HG03060 (cell line): ENCODE results near the gene C19orf73.
"Not testable (repeated sequence)": the region's sequence is repeated elsewhere in the genome, so short reads cannot be mapped to it uniquely, and the experiment has no call there.

Experiments used
- ATAC-seq: cut with Tn5 transposase; IDR thresholded peaks from one replicate; pipeline ENCODE4 v1.9.1; 2021; ENCODE audit warnings: low read depth, moderate number of reproducible peaks; ENCODE audit not compliant: unreplicated experiment

Gene C19orf73

DNA sequence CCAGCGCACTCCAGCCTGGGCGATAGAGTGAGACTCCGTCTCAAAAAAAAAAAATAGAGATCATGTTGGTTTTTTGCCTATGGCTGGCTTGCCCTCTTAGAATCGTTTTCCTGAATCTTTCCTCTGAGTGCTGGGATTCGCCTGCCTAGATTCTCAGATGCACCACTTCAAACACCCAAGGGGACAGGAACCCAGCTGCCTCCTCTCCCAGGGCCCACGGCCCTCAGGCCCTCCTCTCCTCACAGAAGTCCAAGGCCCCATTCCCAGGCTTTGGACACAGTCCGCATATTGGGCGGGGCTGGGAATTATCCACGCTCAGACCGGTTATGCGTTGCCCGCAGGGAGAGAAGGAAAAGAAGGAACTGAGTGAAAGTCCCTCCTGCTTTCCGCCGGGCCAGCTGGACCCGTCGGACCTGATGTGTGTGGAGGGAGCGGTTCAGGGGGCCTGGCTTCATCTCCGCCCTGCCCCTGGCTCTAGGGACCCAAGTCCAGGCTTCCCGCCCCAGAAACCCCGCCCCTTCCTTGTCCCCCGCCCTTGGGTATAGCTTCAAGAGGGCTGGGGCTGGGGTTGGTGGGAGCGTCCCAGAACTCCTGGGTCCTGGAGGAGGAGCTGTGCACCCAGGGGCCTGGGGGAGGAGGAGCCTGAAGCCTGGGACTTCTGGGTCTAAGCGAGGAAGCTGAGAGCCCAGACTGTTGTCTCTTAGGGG lies 6.2 kb upstream of the C19orf73 start:
- no peak for ATAC-seq

DNA sequence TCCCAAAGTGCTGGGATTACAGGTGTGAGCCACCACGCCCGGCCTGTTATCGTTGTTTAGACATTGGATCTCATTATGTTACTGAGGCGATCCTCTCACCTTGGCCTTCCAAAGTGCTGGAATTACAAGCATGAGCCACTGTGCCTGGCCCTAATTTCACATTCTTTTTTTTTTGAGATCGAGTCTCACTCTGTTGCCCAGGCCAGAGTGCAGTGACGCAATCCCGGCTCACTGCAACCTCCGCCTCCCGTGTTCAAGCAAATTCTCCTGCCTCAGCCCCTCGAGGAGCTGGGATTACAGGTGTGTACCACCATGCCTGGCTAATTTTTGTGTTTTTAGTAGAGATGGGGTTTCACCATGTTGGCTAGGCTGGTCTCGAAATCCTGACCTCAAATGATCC lies 4.3 kb upstream of the C19orf73 start:
- ATAC-seq: not testable (repeated sequence)

DNA sequence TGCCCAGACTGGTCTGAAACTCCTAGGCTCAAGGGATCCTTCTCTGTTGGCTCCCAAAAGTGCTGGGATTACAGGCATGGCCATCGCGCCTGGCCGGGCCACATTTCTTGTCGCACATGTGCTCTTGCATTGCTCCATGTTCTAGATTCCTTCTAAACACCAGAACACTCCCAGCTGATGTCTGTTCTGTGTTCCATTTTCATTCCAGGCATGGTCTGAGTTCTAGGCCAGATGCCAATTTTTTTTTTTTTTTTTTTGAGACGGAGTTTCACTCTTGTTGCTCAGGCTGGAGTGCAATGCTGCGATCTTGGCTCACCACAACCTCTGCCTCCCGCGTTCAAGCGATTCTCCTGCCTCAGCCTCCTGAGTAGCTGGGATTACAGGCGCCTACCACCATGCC lies 2.9 kb upstream of the C19orf73 start:
- ATAC-seq: not testable (repeated sequence)

DNA sequence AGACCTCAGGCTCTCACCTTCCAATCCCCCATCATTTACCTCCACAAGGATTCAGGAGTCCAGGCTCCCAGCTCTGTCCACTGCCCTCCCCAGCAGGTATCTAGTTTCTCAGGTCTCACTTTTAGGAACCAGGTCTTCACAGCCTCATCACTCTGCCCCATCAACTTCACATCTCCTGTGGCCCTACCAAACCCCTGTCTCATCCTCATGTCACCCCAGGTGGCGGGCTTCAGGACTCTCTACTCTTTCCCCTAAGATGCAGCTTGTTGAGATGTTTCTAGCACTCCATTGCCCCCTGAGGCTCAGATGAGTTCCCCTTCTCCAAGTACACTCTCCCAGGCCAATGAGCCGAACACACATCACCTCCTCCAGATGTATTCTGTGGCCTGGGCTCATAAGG lies 1.9 kb upstream of the C19orf73 start:
- no peak for ATAC-seq

DNA sequence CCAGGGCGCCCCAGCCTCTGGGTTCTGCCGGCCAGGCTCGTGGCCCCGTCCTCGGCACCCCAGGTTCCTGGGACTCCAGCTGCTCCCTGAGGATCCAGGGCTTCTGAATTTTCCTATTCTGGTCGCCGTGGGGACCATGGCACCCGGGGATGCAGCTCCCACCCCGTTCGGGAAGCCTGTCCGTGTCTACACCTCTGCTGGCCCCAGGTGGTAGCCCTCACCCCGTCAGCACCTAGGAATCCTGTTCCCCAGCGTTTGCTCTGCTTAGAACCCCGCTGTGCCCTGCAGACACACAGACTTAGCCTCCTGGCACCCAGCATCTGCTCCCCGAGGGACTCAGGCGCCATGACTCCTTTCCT lies 1.4 kb upstream of the C19orf73 start:
- ATAC-seq: no peak

DNA sequence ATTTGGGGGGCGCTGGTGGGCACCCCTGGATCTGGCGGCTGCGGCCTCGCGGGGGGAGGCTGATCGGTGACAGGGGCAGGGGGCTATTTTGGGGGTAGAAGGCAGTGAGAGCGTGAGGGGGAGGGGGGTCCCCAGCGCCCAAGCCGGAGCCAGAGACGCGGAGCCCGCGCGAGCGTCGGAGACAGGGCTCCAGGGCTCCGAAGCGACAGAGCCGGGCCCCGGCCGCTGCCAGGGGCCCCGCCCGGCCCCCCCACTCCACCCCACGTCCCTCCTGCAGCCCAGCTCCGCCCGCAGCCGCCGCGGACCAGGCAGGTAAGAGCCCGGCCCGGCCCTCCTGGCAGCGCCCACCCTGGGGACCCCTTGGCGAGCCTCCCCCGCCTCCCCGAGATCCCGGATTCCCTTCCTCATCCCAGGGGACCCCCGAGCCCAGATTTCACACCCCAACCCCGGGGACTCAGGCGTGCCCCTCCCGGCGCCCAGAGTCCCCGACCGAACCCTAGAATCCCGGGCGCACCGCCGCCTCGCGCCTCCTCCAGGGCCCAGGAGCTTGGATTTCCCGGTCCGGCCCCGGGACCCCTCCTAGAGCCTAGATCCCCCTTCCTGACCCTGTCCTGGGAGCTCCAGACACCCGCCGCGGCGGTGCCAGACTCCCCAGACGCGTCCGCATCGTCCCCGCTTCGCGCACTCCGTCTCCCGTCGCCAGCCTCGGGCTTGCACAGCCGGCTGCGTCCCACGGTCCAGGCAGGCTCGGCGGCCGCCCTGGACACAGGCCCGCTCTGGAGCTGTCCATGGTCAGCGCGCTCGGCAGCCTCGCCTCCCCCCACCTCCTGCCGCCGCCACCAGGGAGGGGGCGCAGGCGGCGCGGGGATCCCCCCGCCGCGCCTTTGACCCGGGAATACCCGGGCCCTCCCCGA lies 725 bp upstream of the C19orf73 start, which contains the start of gene PPFIA3:
Gene PPFIA3 (plus strand): TSS at position 134 of the 914 bp plus-strand sequence. CDS start 8,330 bp downstream, outside the sequence.
- no peak for ATAC-seq

DNA sequence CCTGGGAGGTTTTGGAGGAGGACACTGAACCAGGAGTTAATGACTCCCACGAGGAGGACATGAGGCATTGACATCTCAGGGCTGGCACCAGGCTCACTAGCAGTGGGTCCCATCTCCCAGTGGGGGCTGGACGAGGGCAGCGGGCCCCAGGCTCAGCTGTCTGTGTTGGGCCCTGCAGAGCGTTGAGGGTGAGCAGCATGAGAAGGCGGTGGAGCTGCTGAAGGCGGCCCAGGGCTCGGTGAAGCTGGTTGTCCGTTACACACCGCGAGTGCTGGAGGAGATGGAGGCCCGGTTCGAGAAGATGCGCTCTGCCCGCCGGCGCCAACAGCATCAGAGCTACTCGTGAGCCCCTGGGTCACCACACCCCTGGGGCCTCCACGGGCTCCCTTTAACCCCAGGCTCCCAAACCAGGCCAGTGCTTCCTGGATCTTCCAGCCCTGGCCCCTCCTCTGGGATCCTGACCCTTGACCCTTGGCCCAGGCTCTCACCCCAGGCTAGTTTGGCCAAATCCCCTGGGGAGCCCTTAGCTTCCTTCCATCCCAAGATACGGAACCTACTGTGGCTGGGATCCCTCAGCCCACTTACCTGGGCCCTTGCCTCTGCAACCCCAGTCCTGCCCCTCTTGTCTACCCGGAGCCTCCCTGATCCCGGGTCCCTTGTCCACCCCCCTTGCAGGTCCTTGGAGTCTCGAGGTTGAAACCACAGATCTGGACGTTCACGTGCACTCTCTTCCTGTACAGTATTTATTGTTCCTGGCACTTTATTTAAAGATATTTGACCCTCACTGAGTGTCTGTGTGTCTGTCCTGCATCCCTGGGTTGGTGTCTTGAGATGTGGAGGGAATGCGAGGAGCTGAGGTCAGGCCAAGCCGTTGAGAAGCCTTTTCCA lies 1.0 kb downstream of the C19orf73 start:
- ATAC-seq: no peak

DNA sequence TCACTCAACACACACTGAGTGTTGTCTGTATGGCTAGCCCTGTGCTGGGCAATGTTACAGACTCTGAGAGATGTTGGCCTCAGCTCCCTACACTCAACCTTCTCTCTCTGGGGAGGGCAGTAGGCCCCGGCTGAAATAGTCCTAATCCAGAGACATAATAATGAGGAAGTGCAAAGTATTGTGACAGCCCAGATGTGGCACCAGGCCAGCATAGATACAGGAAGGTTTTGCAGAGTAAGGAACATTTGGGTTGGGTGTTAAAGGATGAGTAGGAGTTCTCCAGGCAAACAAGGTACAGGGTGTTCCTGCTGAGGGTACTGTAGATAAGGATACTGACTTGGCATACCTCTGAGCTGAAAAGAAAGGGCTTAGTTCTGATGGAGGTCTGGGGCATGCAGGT lies 2.4 kb downstream of the C19orf73 start:
- no peak for ATAC-seq

DNA sequence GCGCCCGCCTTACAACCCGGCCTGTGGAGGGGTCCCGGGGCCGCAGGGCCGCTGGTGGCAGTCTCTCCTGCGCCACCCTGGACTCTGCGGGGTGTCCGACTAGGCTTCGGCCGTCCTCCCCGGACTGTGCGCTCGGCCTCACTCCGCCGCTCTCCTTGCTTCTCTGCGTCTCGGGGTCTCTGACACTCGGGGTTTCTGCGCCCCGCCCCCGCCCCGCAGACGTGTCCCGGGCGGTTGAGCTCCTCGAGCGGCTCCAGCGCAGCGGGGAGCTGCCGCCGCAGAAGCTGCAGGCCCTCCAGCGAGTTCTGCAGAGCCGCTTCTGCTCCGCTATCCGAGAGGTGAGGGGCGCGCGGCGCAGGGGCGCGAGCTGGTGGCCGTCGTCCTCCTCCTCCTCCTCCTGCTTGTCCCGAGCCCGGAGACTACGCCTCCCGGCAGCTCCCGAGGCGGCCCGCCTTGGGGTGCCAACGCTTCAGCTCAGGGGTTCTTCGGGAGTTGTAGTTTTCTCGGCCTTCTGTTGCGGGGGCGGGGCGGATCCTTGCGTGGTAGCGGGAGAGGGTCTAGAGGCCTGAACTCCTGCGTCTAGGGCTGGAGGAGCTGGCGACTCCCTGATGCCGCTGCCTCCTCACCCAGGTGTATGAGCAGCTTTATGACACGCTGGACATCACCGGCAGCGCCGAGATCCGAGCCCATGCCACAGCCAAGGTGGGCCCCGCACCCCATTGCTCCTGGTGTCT lies 4.1 kb downstream of the C19orf73 start:
- no peak for ATAC-seq

DNA sequence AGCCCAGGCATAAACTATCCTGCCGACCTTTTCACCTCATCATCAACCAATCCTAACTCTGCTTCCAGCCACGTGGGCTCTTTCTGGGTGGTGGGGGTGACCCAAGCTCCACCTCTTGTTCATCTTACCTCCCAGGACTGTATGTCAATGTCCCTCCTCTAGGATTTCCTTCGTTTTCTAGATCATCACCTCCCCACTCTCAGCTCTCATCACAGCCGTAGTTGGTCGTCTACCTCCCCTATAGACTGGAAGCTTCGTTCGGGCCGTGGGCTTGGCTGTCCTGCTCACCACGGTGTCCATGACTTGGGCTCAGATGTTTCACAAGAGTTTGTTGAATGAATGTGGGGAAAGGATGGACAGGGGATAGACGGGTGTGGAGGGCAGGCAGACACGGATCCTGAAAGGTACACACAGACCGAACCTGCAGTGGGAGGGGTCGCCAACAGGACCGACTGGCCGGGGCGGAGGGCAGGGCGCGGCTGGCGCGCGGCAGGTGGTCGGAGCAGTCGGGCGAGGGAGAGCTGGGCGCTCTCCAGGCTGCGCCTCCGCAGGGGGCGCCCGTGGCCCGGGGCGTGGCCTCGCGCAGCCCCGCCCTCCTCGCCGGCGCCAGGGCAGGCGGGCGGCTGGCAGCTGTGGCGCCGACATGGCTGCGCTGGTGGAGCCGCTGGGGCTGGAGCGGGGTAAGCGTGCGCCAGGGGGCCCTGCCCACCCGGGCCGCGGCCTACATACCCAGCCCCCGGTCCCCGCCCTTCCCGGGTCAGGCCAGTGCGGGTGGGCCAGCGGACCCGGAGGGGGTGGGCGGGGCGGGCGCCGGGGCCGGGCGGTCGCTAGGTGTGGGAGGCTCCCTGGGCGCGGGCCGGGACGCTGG lies 4.9 kb downstream of the C19orf73 start, which contains the start of gene LIN7B:
Gene LIN7B (plus strand): TSS at position 609 of the 868 bp plus-strand sequence. CDS start 35 bp downstream, at position 644.
- no peak for ATAC-seq

DNA sequence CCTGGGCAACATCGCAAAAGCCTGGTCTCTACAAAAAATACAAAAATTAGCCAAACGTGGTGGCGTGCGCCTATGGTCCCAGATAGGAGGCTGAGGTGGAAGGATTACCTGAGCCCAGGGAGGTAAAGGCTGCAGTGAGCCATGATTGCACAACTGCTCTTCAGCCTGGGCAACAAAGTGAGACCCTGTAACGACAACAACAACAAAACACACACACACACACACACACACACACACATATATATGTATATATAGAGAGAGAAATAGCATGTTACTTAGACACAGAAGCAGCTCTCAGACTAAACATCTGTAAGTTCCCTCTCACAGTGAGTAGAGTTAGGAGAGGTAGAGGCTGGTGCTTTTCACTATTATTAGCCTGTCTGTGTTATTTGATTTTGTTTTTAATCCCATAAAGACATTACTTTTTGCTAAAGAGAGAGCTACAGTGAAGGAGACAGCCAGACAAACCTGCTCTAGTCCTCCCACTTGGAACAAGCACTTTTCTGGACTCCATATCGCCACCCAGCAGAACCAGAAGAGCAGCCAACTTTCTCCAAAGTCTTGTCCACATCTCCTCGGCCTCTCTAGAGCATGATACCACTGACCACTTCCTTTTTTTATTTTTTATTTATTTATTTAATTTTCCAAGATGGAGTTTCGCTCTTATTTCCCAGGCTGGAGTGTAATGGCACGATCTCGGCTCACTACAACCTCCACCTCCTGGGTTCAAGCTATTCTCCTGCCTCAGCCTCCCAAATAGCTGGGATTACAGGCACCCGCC lies 7.5 kb downstream of the C19orf73 start:
- no peak for ATAC-seq

DNA sequence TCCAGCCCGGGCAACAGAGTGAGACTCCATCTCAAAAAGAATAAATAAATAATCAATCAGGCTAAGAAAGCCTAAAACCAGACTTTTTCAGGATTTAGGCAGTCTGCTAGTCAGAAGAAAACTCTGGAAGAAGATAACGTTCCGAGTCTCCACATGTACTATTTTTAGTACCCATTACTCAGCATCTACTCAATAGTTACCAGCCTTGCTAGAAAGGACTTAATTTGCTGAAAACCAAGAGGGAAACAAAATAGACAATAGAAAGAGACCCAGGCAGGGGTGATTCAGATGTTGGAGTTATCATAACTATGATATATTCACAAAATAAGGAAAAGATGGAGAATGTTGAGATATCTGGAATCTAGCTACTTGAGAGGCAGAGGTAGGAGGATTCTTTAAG lies 8.4 kb downstream of the C19orf73 start:
- ATAC-seq: no peak

DNA sequence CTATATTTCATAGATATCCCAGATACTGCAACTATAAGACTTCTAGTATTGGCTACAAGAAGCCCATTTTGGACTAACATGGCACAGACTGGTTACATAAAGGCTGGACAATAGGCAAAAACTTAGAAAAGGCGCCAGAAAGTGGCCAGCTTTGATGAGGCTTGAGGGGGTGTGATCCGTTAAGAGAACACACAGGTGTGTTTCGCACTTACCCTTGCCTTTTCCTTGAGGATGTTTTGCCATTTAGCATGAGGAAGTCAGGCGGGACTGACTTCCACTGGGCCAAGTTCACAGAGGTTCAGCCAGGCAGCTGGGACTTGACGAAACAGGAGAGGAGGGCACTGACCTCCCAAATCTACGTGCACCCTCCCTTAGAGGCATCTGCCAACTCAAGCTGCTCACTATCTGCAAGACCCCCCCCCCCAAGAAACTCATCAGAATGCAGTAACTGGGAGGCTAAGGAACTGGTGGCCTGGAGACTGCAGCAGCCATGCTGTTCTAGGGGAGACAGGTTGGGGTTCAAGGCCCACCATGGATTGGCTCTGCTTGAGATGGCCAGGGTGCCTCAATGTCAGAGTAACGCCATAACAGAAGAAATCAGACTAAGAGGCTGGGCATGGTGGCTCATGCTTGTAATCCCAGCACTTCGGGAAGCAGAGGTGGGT lies 9.2 kb downstream of the C19orf73 start:
- ATAC-seq: no peak

DNA sequence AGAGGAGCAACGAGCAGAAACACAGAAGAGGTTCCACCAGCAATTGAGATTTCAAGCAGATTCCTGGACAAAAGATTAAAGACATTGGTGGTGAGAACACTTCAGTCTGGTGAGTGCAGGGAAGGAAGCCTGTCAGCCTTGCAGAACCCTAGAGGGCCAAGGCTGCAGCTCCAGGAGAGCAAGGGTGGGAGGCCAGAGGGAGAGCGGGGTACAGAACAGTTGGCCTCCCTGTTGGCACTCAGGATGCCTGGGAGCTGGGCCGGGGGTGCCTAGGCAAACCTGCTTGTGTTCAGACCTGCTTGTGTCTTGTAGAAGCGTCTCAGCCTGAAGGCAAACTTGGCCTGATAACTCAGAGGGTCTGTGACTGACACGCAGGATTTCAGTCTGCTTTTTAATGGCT lies 9.9 kb downstream of the C19orf73 start:
- ATAC-seq: no peak

DNA sequence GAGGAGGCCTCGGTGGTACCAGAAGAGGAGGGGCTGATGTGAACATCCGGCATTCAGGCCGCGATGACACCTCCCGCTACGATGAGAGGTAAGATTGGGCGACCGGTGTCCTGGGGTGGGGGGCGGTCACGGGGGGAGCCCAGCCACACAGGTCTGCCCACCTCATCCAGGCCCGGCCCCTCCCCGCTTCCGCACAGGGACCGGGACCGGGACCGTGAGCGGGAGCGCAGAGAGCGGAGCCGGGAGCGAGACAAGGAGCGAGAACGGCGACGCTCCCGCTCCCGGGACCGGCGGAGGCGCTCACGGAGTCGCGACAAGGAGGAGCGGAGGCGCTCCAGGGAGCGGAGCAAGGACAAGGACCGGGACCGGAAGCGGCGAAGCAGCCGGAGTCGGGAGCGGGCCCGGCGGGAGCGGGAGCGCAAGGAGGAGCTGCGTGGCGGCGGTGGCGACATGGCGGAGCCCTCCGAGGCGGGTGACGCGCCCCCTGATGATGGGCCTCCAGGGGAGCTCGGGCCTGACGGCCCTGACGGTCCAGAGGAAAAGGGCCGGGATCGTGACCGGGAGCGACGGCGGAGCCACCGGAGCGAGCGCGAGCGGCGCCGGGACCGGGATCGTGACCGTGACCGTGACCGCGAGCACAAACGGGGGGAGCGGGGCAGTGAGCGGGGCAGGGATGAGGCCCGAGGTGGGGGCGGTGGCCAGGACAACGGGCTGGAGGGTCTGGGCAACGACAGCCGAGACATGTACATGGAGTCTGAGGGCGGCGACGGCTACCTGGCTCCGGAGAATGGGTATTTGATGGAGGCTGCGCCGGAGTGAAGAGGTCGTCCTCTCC lies 11.1 kb downstream of the C19orf73 start:
- ATAC-seq: no peak

DNA sequence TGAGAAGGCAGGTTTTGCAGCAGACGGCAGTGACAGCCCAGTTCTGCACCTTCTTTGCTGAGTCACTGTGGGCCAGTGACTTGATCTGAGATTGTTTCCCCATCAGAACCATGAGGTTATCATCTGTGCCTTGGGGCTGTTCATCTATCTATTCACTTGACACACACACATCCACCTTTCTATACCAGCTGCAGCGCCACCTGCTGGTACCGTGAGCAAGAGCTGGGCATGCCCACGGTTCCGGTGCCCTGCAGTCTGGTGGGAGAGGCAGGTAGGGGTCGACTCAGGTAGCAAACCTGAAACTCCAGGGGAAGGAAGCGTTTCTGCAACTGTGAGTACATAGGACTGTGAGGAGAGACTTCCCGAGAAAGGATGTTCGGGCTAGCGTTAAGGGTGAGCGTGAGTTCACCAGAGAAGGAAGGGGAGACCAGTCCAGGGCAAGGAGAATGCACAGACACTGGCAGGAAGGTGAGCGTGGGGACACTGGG lies 12.3 kb downstream of the C19orf73 start:
- ATAC-seq: no peak
